Kidney tubule cell (primary cell): ENCODE measurements around the gene DYSF.

ENCODE experiments used
- DNase-seq: peaks from one replicate; pipeline ENCODE4 v3.0.0-alpha.2; 2018; ENCODE audit warnings: low spot score

Gene DYSF

DNA sequence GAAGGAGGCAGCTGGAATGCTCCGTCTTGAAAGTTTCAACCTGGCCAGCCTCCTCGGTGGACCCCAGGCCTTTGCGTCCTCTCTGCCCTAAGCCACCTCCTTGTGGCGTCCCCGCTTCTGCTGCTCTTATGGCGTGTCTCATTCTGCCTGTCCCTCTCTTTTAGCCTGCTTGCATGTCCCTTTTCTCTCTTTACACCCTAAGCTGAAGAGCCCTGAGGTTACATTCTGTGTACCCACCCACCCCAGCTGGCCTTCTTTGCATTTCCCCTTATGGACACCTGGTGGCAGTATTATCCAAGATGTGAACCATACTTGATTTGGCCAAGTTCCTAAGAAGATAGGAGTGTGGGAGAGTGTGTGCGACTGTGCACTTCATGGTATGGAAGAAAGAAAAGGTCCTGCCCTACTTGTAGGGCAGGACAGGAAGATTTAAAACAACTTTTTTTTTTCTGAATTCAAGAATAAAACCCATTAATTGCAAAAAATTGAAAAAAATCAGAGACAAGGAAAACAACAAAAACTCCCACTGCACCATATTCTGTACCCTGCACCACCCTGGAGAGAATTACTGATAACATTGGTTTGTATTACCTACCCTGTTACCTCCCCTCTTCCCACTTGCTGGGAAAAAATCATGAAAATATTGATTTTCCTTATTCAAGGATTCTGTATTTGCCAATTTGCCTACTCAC lies 77.4 kb downstream of the DYSF start:
- DNase-seq, result peak; percentile 45

DNA sequence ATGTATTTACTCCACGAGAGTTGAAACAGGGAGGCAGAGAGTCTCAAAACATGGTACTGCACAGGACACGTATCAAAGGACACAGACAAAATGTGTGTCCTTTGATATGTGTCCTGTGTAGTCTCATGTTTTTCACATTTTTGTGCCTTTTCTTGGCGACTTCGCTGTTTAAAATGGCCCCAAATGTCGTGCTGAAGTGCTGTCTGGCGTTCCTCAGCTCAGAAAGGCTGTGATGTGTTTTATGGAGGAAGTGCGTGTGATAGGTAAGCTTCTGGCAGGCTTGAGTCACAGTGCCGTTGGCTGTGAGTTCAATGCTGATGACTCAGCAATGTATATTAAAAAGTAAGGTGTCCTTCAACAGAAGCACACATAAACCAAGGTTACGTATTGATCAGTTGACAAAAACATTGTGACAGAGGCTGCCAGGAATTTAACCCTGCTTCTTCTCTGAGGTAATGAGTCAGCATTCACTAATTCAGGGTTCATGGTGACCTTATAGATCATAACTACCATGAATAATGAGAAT lies 78.2 kb downstream of the DYSF start:
- DNase-seq, result peak; percentile 83

DNA sequence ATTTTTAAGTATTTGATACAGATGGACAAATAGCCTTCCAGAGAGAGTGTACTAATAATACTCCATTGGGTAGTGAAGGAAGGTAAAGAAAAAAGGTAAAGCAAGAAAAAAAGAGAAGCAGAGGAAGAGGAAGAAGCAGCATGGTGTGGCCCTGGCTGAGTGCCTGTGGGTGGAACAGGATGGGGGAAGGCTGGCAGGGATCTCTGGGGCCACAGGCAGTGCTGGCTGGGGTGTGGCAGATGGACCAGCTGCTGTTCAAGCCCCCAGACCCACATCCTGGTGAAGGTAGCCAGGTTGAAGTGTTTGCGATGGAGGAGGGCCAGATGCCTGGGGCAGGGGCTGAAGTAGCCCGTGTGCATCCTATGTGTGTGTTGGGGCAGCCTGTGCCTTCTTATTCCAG lies 79.0 kb downstream of the DYSF start:
- no peak for DNase-seq

DNA sequence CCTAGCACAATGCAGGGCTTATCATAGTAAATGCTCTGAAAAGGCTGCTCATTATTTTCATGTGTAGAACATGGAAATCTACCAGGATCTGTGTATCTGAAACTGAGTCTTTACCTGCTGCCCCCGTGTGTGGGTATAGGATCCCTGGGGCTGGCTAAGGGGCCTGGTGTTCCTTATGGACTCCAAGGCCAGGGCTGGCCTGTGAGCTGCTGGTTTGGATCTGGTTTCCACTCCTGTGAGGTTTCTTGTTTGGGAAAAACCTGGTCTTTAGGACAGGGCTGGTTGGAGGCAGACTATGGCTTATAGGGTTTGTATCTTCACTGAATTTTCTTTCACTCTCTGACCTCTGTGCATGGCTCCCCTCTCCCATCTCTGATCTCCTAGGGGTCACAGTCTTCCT lies 80.8 kb downstream of the DYSF start:
- no peak for DNase-seq

DNA sequence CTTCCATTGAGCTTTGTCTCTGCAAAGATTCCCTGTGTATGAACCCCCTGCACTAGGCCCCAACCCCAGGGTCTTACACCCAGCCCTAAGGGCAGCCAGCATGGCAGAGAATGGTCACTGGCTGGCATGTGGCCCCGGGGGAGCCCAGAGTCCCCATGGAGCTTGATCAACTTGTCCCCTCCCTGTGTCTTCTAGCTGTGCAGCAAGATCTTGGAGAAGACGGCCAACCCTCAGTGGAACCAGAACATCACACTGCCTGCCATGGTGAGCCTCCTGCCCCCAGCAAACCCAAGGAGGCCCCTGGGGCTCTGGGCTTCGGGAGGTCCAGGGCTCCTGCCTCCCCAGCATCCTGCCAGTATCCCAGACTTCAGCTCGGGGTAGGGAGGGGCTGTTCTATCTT lies 81.5 kb downstream of the DYSF start:
- DNase-seq, result no peak

DNA sequence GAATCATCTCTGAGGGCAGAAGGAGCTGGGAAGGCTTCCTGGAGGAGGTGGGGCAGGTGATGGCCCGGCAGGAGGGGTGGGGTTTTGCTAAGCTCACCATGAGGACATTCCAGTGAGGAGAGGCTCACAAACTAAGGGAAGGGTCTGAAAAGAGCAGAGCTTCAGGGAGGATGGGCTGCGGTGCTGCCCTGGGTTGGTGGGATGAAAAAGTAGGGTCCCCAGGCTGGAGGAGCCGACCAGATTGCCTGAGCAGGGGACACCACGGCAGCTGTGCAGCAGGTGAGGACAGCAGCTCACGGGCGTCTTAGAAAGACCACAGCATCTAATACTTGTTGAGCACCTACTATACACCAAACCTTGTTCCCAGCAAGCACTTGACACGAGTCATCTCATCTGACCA lies 82.2 kb downstream of the DYSF start:
- DNase-seq, result no peak

DNA sequence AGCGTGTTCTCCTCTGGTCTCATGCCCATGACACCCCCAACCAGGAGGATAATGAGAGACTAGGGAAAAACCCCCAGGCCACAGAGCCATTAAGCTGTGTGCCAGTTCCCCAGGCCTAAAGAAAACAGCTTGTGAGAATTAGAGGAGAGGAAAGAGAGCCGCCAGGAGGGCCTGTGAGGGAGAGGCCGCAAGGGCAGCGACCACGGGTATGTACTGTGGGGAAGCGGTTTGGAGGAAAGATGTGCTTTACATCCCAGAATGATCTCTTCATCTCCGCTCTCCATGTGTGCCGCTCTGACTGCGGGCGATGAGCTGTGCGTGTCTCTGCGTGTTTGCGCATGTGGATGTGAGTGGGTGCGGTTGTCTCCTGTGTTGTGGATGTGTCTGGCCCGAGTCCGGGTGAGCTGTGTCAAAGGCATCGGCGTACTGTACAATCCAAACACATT lies 82.9 kb downstream of the DYSF start:
- no peak for DNase-seq

DNA sequence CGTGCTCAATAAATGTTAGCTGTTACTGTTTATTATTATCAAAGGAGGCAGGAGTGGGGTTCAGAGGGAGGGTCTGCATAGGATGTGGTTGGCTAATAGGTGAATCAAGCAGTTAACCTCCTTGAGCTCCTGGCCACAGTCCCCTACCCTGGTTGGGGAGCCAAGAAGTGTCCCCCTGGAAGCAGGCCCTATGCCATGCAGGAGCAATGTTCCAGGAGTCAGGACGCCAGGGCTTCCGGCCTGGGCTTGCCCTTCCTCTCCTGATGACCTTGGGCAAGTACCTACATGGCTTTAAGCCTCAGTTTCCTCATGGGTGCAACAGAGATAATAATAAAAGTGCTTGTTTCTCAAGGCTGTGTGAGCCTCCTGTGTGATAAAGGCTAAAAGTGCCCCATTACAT lies 84.9 kb downstream of the DYSF start:
- no peak for DNase-seq

DNA sequence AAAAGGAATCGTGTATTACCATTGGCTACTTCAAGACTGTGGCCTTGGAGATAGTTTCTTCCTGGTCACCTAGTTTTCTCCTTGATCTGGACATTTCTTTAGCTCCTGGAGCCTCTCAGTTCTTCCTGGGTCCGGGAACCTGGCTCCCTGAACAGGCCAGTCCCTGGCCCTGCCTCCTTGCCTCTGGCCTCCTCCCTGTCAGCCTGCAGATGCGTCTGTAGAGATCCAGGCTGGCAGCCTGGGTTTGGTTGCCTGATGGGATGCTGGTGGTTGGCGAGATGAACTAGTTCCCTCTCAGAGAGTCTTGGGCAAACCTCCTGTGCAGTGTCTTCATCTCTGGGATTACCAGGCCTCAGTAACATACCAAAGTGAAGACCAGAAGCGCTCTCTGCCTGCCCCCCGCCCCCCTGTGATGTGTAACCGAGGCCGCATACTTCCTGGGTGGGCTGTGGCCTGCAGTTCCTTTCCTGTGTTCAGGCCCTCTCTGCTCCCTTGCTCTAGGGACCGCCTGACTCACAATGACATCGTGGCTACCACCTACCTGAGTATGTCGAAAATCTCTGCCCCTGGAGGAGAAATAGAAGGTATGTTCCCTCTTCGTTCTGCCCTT lies 85.4 kb downstream of the DYSF start:
- no peak for DNase-seq

DNA sequence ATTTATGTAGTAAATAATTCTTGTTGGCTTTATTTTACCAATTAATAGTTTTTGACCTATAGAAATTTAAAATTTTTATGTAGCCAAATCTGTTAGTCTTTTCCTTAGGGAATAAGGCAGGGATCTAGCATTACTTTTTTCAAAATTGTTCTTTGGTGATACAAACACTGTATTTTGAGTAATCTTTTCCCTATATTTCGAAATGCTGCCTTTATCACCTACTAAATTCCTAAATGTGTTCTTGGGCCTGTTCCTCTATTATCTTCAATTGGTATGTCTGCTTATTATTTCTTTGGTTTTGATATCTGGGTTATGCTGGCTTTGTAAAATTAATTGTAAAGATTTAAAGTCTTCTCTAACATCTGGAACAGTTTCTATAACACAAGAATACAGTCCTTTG lies 87.5 kb downstream of the DYSF start:
- DNase-seq, result no peak

DNA sequence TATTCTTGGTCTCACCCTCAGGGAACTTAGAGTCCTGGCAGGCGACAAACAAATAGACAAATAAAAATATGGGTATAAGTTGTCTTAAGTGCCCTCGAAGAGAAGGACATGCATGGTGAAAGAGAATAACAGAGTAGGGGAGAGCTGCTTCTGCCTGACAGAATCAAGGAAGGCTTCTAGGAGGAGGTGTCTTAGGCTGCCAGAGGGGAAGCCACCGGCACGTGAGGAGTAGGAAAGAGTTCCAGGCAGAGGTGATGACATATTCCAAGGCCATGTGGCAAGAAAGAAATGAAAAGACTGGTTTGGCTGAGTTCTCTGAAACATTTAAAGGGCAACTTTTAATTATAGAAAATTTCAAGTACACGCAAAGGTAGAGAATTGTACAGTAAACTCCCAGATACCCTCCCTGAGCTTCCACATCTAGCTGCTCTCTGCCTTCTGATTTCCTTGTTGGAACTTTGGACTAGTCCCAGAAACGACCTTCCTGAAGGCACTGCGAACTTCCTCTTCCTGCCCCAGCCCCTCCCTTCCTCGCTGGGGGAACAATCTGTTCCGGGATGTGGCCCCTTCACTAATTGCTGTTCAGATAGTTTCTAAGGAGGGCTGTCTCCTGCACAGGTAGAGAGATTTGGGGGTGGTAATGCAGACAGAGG lies 91.7 kb downstream of the DYSF start:
- DNase-seq, result peak; percentile 7

DNA sequence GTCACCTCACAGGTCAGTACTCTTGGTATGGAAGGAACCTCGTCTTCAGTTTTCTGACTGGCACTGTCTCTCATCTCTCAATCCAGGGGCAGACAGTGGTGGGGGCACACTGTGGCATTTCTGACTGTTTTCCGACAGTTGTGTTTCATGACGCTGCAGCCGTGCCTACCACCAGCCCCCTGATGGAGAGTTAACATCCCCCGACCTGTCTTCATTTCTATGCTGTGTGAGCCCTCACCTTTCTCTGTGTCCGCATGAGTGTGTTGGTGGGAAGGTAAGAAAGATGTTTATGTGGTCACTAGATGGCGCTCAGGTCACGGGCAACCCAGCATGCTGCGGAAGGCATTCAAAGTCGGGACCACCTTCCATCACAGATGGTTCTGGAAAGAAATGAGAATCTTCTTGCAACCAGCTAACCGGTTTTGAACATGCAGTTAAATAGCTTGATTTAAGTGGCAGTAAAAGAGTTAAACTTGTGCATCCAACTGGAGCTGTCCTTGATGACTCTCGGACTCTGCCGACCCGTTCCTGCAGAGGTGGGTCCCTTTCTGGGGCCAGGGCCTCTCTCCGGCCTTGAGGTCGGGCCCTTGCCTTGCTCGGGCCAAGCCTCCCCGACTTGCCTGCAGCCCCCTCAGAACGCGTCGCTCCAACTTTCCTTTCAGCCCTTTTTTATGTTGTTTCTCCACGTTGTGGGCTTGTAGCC lies 92.4 kb downstream of the DYSF start:
- DNase-seq, result peak; percentile 63

DNA sequence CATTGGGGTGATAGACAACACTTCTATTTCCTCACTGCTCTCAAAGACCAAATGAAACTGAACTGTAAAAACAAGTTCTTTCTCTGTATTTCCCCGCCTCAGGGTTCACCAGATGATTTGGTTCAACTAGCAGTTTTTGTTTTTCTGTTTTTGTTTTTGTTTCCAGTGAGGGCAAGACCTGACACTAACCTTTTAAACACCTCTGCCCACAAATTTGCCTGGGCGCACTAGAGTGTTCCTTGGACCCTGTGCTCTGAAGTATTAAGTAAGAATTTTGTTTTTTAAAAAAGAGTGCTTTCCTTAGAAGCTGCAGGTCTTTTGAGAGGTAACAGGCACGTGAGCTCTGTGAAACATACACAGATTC lies 92.9 kb downstream of the DYSF start:
- DNase-seq, result no peak

DNA sequence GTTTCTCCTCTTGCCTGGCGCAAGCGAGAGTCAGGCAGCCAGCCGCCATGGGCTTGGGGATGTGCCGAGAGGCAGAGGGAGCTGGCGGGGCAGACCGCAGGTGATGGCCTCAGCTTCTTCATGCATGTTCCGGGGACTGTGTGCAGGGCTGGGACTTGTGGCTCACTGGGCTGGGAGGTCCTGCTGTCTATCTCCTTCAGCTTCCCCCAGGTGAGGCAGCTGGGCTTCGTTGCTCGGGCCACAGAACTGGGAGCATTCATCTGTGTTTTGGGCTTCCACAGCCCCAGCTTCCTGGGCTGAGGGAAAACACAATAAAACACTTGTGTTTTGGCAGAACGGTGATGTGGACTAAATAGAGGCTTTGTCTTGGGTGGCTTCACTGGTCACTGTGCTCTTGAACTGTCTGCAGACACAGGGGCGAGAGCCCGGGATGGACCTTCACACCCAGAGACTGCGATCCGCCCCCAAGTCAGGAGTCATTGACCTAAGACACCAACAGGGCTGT lies 93.5 kb downstream of the DYSF start:
- DNase-seq, result no peak

DNA sequence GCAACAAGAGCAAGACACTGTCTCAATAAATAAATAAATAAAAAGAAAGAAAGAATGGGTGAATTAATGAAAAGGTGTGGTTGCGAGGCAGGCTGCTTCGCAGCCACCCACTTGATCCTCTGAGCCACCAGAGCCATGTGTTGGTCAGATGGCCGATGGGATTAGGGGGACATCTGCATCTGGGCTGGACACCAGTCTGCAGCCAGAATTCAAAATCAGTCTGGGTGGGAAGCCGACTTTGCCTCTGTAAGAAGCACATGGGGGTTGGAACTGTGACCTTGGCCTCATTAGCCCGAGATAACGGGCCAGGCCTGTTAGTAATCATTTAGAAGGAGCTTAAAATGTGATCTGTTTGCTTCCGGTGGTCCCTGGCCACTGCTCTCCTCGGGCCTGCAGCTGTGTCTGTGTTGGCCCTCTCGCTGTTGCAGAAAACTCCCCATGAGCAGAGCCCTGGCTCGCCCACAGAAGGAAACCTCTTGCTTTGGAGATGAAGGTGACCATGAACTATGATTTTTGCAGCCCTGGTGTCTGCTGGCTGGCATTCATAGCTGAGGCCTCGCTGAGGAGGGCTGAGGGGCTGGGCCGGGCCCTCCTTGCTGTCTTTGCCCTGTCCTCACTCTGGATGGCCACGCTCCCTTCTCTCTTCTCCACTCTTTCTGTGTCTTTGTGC lies 94.4 kb downstream of the DYSF start:
- DNase-seq, result no peak

DNA sequence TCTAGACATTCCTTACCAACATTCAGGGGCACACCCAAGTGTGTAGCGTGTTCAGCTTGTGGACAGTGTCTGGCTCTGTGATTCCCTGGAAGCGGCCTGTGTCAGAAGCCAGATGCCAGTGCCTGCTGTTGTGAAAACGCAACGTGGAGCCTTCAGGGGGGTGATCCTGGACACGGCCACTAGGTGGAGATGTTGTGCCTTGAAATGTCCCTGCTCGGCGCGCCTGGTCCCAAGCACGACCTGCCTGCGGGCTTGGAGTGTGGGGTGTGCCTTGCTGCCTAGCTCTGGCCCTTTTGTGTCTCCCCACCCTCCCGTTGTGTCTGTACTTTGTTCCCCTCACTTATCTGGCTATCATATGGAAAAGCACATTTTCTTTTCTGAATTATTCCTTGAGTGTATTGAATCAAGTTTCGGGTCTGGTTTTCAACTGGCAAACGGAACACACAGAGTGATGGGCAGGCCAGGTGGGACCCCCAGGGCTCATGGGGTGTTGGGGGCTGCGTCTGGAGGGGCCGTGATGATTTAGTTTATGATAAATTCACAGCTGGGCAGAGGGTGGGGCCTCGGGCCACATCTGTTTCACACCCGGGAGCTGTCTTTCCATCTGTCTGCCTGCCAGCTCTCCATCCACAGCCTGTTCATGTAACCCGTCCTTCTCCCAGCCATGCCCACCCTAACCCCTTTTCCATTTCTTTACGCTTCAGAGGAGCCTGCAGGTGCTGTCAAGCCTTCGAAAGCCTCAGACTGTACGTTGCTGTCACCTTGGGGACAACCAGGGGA lies 95.5 kb downstream of the DYSF start:
- DNase-seq, result peak; percentile 59

DNA sequence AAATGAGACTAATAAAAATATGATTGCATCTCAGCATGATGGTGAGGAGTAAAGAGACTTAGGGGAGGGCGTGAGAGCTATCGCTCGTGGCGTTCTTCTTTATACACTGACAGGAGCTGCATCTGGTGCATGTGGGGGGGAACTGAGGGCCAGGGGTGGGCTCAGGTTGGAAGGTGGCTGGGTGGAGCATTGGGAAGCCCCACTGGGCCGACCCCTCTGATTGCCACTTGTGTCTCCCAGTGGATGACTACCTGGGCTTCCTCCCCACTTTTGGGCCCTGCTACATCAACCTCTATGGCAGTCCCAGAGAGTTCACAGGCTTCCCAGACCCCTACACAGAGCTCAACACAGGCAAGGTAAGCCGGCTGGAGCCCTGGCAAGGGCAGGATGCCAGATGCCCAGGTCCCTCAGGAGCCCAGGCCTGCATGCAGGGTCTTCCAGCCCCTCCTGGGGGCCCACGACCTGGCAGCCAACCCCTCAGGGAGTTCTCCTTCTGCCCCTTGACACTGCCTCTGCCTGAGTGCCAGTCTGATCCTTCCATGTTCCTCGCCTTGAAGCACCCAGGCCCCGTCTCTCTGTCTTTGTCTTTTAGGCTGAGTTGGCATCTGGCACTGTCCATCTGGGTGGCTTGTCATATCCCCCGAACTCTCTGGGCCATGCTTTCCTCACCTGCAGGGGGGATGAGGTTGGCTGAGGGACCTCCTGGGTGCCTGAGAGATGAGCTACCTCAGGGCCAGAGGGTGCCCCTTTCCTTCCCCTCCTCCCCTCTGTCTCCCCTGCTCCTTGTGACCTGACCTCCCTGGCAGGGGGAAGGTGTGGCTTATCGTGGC lies 97.7 kb downstream of the DYSF start:
- DNase-seq, result no peak

DNA sequence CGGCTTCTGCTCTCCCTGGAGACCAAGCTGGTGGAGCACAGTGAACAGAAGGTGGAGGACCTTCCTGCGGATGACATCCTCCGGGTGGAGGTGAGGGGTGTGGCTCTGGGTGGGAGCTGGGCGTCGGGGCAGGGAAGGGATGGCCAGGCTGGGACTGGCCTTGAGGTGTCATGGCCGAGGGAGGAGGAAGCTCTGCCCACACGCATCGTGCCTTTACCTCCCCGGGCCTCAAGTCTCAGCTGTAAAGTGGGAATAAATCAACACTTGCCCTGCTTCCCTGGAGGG lies 98.2 kb downstream of the DYSF start:
- DNase-seq, result no peak

DNA sequence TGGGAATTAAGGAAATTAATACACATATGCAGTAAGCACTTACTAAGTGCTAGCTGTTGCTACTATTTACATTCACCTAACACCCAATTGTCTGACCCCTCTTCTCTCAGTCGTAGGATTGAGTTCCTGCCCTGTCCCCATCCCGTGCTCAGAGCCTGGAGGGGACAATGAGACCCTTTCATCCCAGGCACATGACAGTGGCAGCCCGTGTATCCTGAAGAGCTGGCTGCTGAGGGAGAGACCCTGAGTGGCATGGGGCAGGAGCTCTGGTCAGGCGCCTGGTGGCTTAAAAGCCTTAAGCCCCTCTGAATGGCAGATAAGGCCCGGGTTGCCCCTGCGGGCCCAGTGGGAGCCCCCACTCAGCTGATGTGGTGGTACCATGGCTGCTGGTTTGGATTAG lies 99.0 kb downstream of the DYSF start:
- no peak for DNase-seq

DNA sequence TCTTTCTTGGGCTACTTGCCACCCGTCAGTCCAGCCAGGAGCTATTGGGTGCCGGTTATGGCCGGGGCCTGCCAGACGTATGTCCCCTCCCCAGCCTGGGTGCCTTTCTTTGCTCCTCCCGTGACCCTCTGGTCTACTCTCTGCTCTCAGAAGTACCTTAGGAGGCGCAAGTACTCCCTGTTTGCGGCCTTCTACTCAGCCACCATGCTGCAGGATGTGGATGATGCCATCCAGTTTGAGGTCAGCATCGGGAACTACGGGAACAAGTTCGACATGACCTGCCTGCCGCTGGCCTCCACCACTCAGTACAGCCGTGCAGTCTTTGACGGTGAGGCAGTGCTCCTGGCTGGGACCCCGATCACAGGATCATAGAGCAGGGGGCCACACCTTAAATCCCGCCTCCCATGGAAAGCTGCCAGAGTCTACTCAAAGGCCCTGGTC lies 99.5 kb downstream of the DYSF start:
- no peak for DNase-seq
